Non-pigmented ciliary epithelial cell (primary cell): ENCODE data around the gene KRTAP4-5.
"Not testable (repeated sequence)": the region's sequence is repeated elsewhere in the genome, so short reads cannot be mapped to it uniquely, and the experiment has no call there.

Experiments used
- DNase-seq: peaks from one replicate; pipeline ENCODE4 v3.0.0-alpha.2; 2010; ENCODE audit warnings: low read depth

The KRTAP4-5 gene

GRCh38 chr17:41149652-41149985 is at the start of gene KRTAP4-5:
Gene KRTAP4-5, minus strand, starts transcription at chr17:41149825. Its CDS starts 58 bp downstream, at chr17:41149767.
- DNase-seq, result no peak

GRCh38 chr17:41196068-41196467 is 46.4 kb upstream of the KRTAP4-5 start:
- DNase-seq, result no peak

GRCh38 chr17:41190328-41190727 is 40.7 kb upstream of the KRTAP4-5 start:
- no peak for DNase-seq

GRCh38 chr17:41189837-41190318 is 40.3 kb upstream of the KRTAP4-5 start, which contains the start of gene KRTAP9-1:
Gene KRTAP9-1, plus strand, starts transcription at chr17:41189887. Its CDS starts 0 bp downstream, at chr17:41189887.
- not testable (repeated sequence) for DNase-seq

GRCh38 chr17:41186872-41187271 is 37.2 kb upstream of the KRTAP4-5 start:
- no peak for DNase-seq

GRCh38 chr17:41185001-41185400 is 35.4 kb upstream of the KRTAP4-5 start:
- DNase-seq, result no peak

- DNase-seq, result no peak
Measured at GRCh38 chr17:41184480-41184961, 34.9 kb upstream of the KRTAP4-5 start, which contains the start of gene KRTAP4-1. Gene KRTAP4-1, minus strand, starts transcription at chr17:41184911. Its CDS starts 57 bp downstream, at chr17:41184854.

- DNase-seq, result no peak
Measured at GRCh38 chr17:41178843-41179616, 29.4 kb upstream of the KRTAP4-5 start.

- no peak for DNase-seq
Measured at GRCh38 chr17:41178341-41178740, 28.7 kb upstream of the KRTAP4-5 start.

- DNase-seq, result no peak
Measured at GRCh38 chr17:41177727-41178271, 28.2 kb upstream of the KRTAP4-5 start, which contains the start of gene KRTAP4-2. Gene KRTAP4-2, minus strand, starts transcription at chr17:41178221. Its CDS starts 57 bp downstream, at chr17:41178164.

GRCh38 chr17:41176744-41177387 is 27.2 kb upstream of the KRTAP4-5 start:
- DNase-seq, result no peak

GRCh38 chr17:41171886-41172285 is 22.3 kb upstream of the KRTAP4-5 start:
- DNase-seq, result no peak

- DNase-seq, result no peak
Measured at GRCh38 chr17:41168121-41168520, 18.5 kb upstream of the KRTAP4-5 start, which contains the start of gene KRTAP4-3. Gene KRTAP4-3, minus strand, starts transcription at chr17:41168221. Its CDS starts 49 bp downstream, at chr17:41168172.

- no peak for DNase-seq
Measured at GRCh38 chr17:41167561-41167960, 17.9 kb upstream of the KRTAP4-5 start.

- DNase-seq, result no peak
Measured at GRCh38 chr17:41163828-41164227, 14.2 kb upstream of the KRTAP4-5 start.

- no peak for DNase-seq
Measured at GRCh38 chr17:41160648-41161047, 11.0 kb upstream of the KRTAP4-5 start, which contains the start of gene KRTAP4-4. Gene KRTAP4-4, minus strand, starts transcription at chr17:41160748. Its CDS starts 57 bp downstream, at chr17:41160691.

- not testable (repeated sequence) for DNase-seq
Measured at GRCh38 chr17:41160190-41160589, 10.6 kb upstream of the KRTAP4-5 start.

- no peak for DNase-seq
Measured at GRCh38 chr17:41153856-41154255, 4.2 kb upstream of the KRTAP4-5 start.

- no peak for DNase-seq
Measured at GRCh38 chr17:41151525-41151924, 1.9 kb upstream of the KRTAP4-5 start.

GRCh38 chr17:41150026-41150425 is 401 bp upstream of the KRTAP4-5 start:
- no peak for DNase-seq

GRCh38 chr17:41148971-41149651 is 514 bp downstream of the KRTAP4-5 start:
- not testable (repeated sequence) for DNase-seq
